Panc1 (cell line): ENCODE measurements around the gene MTRF1L. TPM values are rescaled to one million over a fixed set of nuclear protein-coding genes. Genes with fewer than 3 reads are reported as not detected.

Source experiments
- ATAC-seq: fragments of 200-7000 bp; cut with Tn5 transposase; 2 replicates; pipeline ENCODE4 v1.9.1; 2020; ENCODE audit warnings: mild to moderate bottlenecking, moderate library complexity
- BruUV-seq: library from RNA; stranded (reverse); fragments of 400-500 nt; replicated peaks from 2 replicates; lab custom pipeline; 2021; lab: Mats Ljungman, UMichigan
- CTCF ChIA-PET: fragments of 300-600 bp; sonication (Branson Sonifier 250); formaldehyde crosslinking; loops from one replicate; lab custom pipeline; 2022; ENCODE audit warnings: antibody characterized with exemption; lab: Charles Lee
- POLR2A ChIA-PET: fragments of 300-600 bp; sonication (Branson Sonifier 250); formaldehyde crosslinking; loops from one replicate; lab custom pipeline; 2022; ENCODE audit warnings: antibody characterized with exemption; lab: Charles Lee
- DNase-seq: peaks from one replicate; pipeline ENCODE4 v3.0.0-alpha.2; 2010; ENCODE audit warnings: low read depth, low spot score
- H3K27ac ChIP-seq: 2 replicates; pipeline ENCODE4 v1.5.1; 2011; ENCODE audit warnings: mild to moderate bottlenecking, low read length, inconsistent platforms
- H3K27me3 ChIP-seq: fragments of 200-500 bp; sonication (Bioruptor generic); 2 replicates; pipeline ENCODE4 v1.6.0; 2014; ENCODE audit warnings: low read length, inconsistent platforms; ENCODE audit not compliant: control insufficient read depth, insufficient read depth
- H3K36me3 ChIP-seq: fragments of 200-500 bp; sonication (Bioruptor generic); 2 replicates; pipeline ENCODE4 v1.5.1; 2014; ENCODE audit warnings: inconsistent platforms, mild to moderate bottlenecking, low read length, moderate library complexity; ENCODE audit not compliant: control insufficient read depth, insufficient read depth
- H3K4me1 ChIP-seq: 2 replicates; pipeline ENCODE4 v1.5.1; 2011; ENCODE audit warnings: inconsistent platforms, mild to moderate bottlenecking, low read length, moderate library complexity; ENCODE audit not compliant: control insufficient read depth, insufficient read depth
- H3K4me3 ChIP-seq, 2 experiments: 2 replicates each; pipeline ENCODE4 v1.5.1; 2011 to 2012; ENCODE audit warnings: low read depth in 2 of 2, low read length in 2 of 2, mild to moderate bottlenecking in 2 of 2, inconsistent platforms in 1 of 2, moderate library complexity in 1 of 2
- H3K9me3 ChIP-seq: fragments of 200-500 bp; sonication (Bioruptor generic); 2 replicates; pipeline ENCODE4 v1.5.1; 2014; ENCODE audit warnings: low read depth, mild to moderate bottlenecking, inconsistent platforms, low read length, moderate library complexity; ENCODE audit not compliant: control insufficient read depth, insufficient read depth
- CTCF ChIP-seq: fragments of 450-650 bp; IDR thresholded peaks from 2 replicates; pipeline ENCODE4 v1.5.1; 2017; ENCODE audit warnings: mild to moderate bottlenecking
- POLR2AphosphoS5 ChIP-seq: IDR thresholded peaks from 2 replicates; pipeline ENCODE4 v1.6.1; 2012; ENCODE audit warnings: mild to moderate bottlenecking, low read depth, low read length, moderate library complexity
- REST ChIP-seq, 2 experiments: IDR thresholded peaks; 2 replicates each; pipeline ENCODE4 v1.6.1; 2011 to 2012; ENCODE audit warnings: low read depth in 2 of 2, control low read depth in 1 of 2, low read length in 1 of 2, mild to moderate bottlenecking in 1 of 2, moderate library complexity in 1 of 2; ENCODE audit not compliant: insufficient read depth in 1 of 2
- SIN3A ChIP-seq: IDR thresholded peaks from 2 replicates; pipeline ENCODE4 v1.6.1; 2012; ENCODE audit warnings: low read depth, mild to moderate bottlenecking, low read length, moderate library complexity, borderline replicate concordance; ENCODE audit not compliant: insufficient read depth
- TCF7L2 ChIP-seq: IDR thresholded peaks from 2 replicates; pipeline ENCODE4 v1.6.1; 2011; ENCODE audit warnings: mild to moderate bottlenecking, low read depth, low read length, inconsistent platforms
- in situ Hi-C: cut with HindIII; loops from 2 replicates; pipeline ENCODE4 v1.10.0; 2016; ENCODE audit warnings: low sequenced_read_pairs, low pct_unique_long_range_greater_than_20kb
- intact Hi-C: fragments of 100-400 bp; cut with micrococcal nuclease; formaldehyde crosslinking; loops from one replicate; pipeline ENCODE4 v1.10.0; 2022; ENCODE audit not compliant: unreplicated experiment
- total RNA-seq: library from RNA; stranded (reverse); gene quantifications from one replicate; pipeline ENCODE4 v1.2.1, GENCODE V29; 2021; ENCODE audit not compliant: unreplicated experiment

Gene MTRF1L
- total RNA-seq, 1 experiment from 2014 or later = 22.7 TPM

GRCh38 chr6:153031335-153031955, 28.9 kb upstream of the MTRF1L start:
- DNase-seq (no peak), ATAC-seq (no peak)
- no peaks in the 10 kb centered on the region for H3K27me3 ChIP-seq
- BruUV-seq = no TSS peak
- POLR2A ChIA-PET = no interaction called here
- TF ChIP-seq POLR2AphosphoS5 (no peak), TCF7L2 (no peak), CTCF (no peak), REST (IDR thresholded peaks at IDR 0.05; ENCODE audit: insufficient read depth in 1 of 2, low read depth in 2 of 2, low read length in 1 of 2) (no peak), SIN3A (no peak)
- no peaks in the 10 kb centered on the region for H3K9me3 ChIP-seq
- in situ Hi-C loops (no loop called here), intact Hi-C loops (loop anchor here (2.0 to 10.0 kb wide), 3 partner anchors 77 to 281 kb away; no protein-coding TSS in a partner anchor)
- H3K4me1 ChIP-seq = no peaks in the 10 kb centered on the region; the same call in 1 of the 2 replicates
- no peaks in the 10 kb centered on the region for H3K36me3 ChIP-seq
- no peak overlapping the region for H3K27ac ChIP-seq
- CTCF ChIA-PET = no interaction called here
- no peak overlapping the region for H3K4me3 ChIP-seq

DNA sequence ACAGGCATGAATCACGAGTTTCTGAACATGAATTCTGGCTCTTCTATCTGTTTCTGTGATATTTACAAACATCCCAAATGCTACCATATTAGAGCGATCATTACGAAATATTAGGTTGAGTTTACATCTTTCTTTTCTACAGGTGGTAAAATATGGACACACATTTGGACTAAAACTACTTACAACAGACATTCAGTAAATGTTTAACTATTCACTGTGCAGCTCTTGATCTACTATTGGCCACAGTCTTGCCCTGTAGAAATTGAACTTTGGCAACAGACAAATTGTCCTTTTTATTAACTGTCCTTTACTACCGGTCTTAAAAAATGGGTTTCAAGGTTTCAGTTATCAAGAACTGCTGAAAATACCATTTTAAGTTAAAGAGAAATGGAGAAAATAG, 26.5 kb upstream of the MTRF1L start:
- ChIA-PET CTCF (no interaction called here), POLR2A (no interaction called here)
- no peak for DNase-seq
- no peaks in the 10 kb centered on the region for H3K27me3 ChIP-seq
- H3K9me3 ChIP-seq = no peaks in the 10 kb centered on the region
- ATAC-seq = no peak
- H3K36me3 ChIP-seq = no peaks in the 10 kb centered on the region
- in situ Hi-C loops = no loop called here
- H3K4me3 ChIP-seq = no peak overlapping the region
- no peaks in the 10 kb centered on the region; the same call in 1 of the 2 replicates for H3K4me1 ChIP-seq
- H3K27ac ChIP-seq = no peak overlapping the region
- intact Hi-C loops = no loop called here
- BruUV-seq = no TSS peak
- TF ChIP-seq CTCF (no peak), SIN3A (no peak), TCF7L2 (no peak), REST (IDR thresholded peaks at IDR 0.05; ENCODE audit: insufficient read depth in 1 of 2, low read depth in 2 of 2, low read length in 1 of 2) (no peak), POLR2AphosphoS5 (no peak)
